Bronchial epithelial cell (primary cell): ENCODE results near the gene RGS17. TPM values are rescaled to one million over a fixed set of nuclear protein-coding genes. Genes with fewer than 3 reads are reported as not detected.

Experiments
- DNase-seq: peaks from one replicate; pipeline ENCODE4 v3.0.0-alpha.2; 2010; ENCODE audit warnings: low read depth
- FAIRE-seq: peaks from 2 replicates; lab custom pipeline; 2011; peaks lifted over from hg19 to GRCh38; lab: Jason Lieb, UNC
- H3K27me3 ChIP-seq: 2 replicates; pipeline ENCODE4 v1.5.1; 2011; ENCODE audit warnings: low read length; ENCODE audit not compliant: control insufficient read depth, insufficient read depth
- H3K36me3 ChIP-seq: 2 replicates; pipeline ENCODE4 v1.5.1; 2011; ENCODE audit warnings: low read length; ENCODE audit not compliant: control insufficient read depth, insufficient read depth
- H3K4me3 ChIP-seq: 2 replicates; pipeline ENCODE4 v1.5.1; 2011; ENCODE audit warnings: mild to moderate bottlenecking, low read depth, low read length, control low read depth
- total RNA-seq: library from RNA; depleted of rRNA; stranded (reverse); fragments of >200 nt; gene quantifications from 2 replicates; pipeline ENCODE4 v1.2.1, GENCODE V29; 2014
- TF ChIP-seq, protein P1 (sequence below): IDR thresholded peaks from 2 replicates; pipeline ENCODE4 v1.5.1; 2011; ENCODE audit warnings: mild to moderate bottlenecking, moderate library complexity, low read length, control low read depth, inconsistent platforms; ENCODE audit not compliant: insufficient read depth, severe bottlenecking

Gene RGS17
- total RNA-seq, 1 donor from 2014 or later, result 2.9 TPM

DNA sequence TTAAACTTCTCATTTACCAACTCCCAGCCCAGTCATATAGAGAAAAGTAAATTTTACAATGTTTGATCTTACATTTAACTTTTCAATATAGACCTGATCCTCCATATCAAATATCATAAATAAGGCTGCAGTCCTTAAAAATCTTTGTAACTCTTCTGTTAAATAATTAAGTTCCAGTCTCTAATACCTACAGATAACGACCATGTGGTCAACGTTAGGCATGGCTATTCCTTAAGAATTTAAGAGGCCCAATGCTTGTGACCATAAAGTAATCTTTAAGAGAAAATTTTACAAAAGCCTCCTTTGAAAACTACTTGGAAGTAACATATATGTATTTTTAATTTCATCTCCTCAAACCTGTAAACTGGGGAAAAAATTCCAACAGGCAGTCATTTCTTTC, 149.9 kb downstream of the RGS17 start:
- TF ChIP-seq, protein P1, sequence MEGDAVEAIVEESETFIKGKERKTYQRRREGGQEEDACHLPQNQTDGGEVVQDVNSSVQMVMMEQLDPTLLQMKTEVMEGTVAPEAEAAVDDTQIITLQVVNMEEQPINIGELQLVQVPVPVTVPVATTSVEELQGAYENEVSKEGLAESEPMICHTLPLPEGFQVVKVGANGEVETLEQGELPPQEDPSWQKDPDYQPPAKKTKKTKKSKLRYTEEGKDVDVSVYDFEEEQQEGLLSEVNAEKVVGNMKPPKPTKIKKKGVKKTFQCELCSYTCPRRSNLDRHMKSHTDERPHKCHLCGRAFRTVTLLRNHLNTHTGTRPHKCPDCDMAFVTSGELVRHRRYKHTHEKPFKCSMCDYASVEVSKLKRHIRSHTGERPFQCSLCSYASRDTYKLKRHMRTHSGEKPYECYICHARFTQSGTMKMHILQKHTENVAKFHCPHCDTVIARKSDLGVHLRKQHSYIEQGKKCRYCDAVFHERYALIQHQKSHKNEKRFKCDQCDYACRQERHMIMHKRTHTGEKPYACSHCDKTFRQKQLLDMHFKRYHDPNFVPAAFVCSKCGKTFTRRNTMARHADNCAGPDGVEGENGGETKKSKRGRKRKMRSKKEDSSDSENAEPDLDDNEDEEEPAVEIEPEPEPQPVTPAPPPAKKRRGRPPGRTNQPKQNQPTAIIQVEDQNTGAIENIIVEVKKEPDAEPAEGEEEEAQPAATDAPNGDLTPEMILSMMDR, result no peak
- Histone ChIP-seq H3K36me3 (no peaks in the 10 kb centered on the region), H3K4me3 (no peak overlapping the region), H3K27me3 (no peaks in the 10 kb centered on the region)
- DNase-seq, result no peak
- FAIRE-seq, result no peak

DNA sequence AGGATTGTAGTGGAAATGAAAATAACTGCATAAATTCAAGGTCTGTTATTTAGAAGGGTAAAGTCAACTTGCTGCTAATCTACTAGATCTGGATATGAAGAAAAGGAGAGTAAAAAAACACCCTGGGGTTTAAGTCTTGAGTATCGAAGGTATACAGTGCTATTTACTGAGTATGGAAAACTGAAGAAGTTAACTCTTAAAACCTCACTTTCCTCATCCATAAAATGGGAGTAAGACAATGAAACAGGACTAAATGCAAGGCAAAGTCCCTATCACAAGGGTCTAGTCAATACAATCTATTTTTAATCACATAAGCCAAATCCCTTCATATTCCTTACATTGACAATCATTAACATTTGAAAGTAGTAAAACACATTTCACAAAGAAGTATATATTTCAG, 150.4 kb downstream of the RGS17 start:
- FAIRE-seq (no peak), DNase-seq (no peak)
- H3K4me3 ChIP-seq, result no peak overlapping the region
- H3K27me3 ChIP-seq, result no peaks in the 10 kb centered on the region
- TF ChIP-seq, protein P1, result no peak
- H3K36me3 ChIP-seq, result no peaks in the 10 kb centered on the region

DNA sequence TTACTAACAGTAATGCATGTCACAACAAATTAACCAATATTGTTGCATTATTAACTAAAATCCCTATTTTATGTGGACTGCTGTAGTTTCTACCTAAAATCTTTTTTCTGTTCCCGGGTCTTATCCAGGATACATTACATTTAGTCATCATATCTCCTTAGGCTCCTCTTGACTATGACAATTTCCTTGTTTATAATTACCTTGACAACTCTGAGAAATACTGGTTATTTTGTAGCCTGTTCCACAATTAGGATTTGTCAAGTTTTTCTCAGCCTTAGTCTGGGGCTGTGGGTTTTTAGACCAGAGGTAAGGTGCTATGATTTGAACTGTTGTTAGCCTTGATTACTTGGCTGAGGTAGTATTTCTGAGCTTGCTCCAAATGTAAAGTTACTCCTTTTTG, 152.0 kb downstream of the RGS17 start:
- no peak overlapping the region for H3K4me3 ChIP-seq
- DNase-seq, result peak; percentile 24
- no peaks in the 10 kb centered on the region for H3K27me3 ChIP-seq
- FAIRE-seq, result no peak
- H3K36me3 ChIP-seq, result no peaks in the 10 kb centered on the region
- TF ChIP-seq, protein P1, result no peak

DNA sequence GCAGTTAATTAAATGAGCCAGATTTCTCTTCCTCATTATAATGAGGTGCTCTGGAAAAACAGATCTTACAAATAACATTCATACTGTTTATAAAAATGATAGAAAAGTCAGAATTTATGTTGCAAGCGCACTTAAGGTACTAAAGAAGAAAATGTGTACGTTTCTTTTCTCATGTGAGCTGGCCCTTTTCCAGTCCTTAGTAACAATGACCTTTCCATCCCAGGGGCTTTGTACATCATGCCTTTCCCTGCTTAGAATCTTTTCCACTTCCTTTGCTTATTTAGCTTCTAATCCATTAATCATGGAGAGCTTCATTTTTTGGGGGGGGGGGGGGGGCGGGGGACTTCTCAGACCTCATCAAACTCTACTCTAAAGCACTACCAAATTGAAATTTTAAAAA, 153.0 kb downstream of the RGS17 start:
- Histone ChIP-seq H3K27me3 (no peaks in the 10 kb centered on the region), H3K36me3 (no peaks in the 10 kb centered on the region), H3K4me3 (no peak overlapping the region)
- TF ChIP-seq, protein P1, result no peak
- DNase-seq (no peak), FAIRE-seq (no peak)

DNA sequence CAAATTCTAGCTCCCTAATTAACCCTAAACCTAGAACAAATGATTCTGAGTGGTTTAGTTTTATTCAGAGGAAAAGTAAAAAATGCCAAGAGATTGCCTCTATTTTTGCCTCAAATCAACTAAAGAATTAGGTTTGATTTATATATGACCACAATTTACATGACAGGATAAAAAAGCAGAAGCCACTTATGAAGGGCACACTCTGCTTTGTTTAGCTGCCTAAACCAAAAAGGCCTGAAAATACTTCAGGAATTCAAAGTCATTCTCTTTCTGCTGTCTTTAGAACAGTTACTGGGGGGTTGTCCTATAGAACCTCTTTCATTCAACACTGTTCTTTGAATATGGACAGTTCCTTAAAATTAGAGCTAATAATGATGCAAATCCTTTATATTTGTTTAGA, 153.5 kb downstream of the RGS17 start:
- DNase-seq, result no peak
- Histone ChIP-seq H3K36me3 (no peaks in the 10 kb centered on the region), H3K4me3 (no peak overlapping the region), H3K27me3 (no peaks in the 10 kb centered on the region)
- FAIRE-seq, result no peak
- TF ChIP-seq, protein P1, result no peak

DNA sequence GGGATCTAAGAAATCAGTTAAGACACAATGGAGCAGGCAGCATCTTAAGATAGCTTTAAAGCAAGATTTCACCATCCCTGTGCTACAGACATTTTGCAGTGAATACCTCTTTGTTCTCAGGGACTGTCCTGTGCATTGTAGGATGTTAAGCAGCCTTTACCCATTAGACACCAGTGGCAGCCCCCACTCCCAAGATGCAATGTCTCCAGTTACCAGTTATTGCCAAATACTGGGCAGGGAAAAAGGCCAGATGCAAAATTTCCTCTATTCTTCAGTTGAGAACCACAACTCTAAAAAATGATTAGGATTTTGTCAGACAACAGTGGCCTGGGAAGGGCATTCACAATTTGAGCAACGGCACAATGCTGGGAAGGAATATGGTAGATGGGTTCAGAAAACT, 154.3 kb downstream of the RGS17 start:
- DNase-seq (no peak), FAIRE-seq (no peak)
- Histone ChIP-seq H3K27me3 (no peaks in the 10 kb centered on the region), H3K36me3 (no peaks in the 10 kb centered on the region), H3K4me3 (no peak overlapping the region)
- TF ChIP-seq, protein P1, result no peak
